CD4-positive, alpha-beta T cell (primary cell): ENCODE measurements around the gene RNF207. TPM values are rescaled to one million over a fixed set of nuclear protein-coding genes. Genes with fewer than 3 reads are reported as not detected.
A peak's percentile ranks its signal among the peaks of the same experiment; 100 is the strongest.

Experiments
- ATAC-seq: fragments of 200-7000 bp; cut with Tn5 transposase; one replicate; pipeline ENCODE4 v1.10.0; 2022; ENCODE audit warnings: mild to moderate bottlenecking; ENCODE audit not compliant: poor library complexity
- CTCF ChIA-PET: fragments of 350-600 bp; sonication (Branson Sonifier 250); formaldehyde crosslinking; loops from one replicate; lab custom pipeline; 2021; ENCODE audit warnings: antibody characterized with exemption, inconsistent platforms; lab: Charles Lee
- POLR2A ChIA-PET: fragments of 350-600 bp; sonication (Branson Sonifier 250); formaldehyde crosslinking; loops from one replicate; lab custom pipeline; 2021; ENCODE audit warnings: antibody characterized with exemption, inconsistent platforms; lab: Charles Lee
- DNase-seq, 14 experiments: peaks; one replicate each; pipeline ENCODE4 v3.0.0-alpha.2; 2013 to 2020; ENCODE audit warnings: mixed read lengths in 2 of 14
- H3K27ac ChIP-seq, 2 donors: one replicate each; pipeline versions ENCODE4 v1.5.1 to v1.7.0; 2013; ENCODE audit warnings: low read length in 2 of 2, low read depth in 1 of 2, mild to moderate bottlenecking in 1 of 2
- H3K27me3 ChIP-seq, 2 experiments: 1 replicate in 1 of 2; 2 replicates in 1 of 2; pipeline versions ENCODE4 v1.6.1 to v1.7.0; 2013; ENCODE audit warnings: low read length in 2 of 2, control low read depth in 1 of 2, mild to moderate bottlenecking in 1 of 2, moderate library complexity in 1 of 2; ENCODE audit not compliant: insufficient read depth in 2 of 2, control insufficient read depth in 1 of 2
- H3K36me3 ChIP-seq: one replicate; pipeline ENCODE4 v1.6.1; 2013; ENCODE audit warnings: low read length, control low read depth; ENCODE audit not compliant: insufficient read depth
- H3K4me1 ChIP-seq: one replicate; pipeline ENCODE4 v1.6.1; 2013; ENCODE audit warnings: low read length, control low read depth; ENCODE audit not compliant: insufficient read depth
- H3K4me3 ChIP-seq: one replicate; pipeline ENCODE4 v1.5.1; 2013; ENCODE audit warnings: mild to moderate bottlenecking, low read length, moderate library complexity
- H3K9me3 ChIP-seq, 2 experiments: 1 replicate in 1 of 2; 2 replicates in 1 of 2; pipeline versions ENCODE4 v1.6.1 to v1.7.0; 2013; ENCODE audit warnings: low read length in 2 of 2, mild to moderate bottlenecking in 2 of 2, control low read depth in 1 of 2, moderate library complexity in 1 of 2; ENCODE audit not compliant: control insufficient read depth in 1 of 2, insufficient read depth in 1 of 2
- H3K27ac Mint-ChIP-seq: one replicate; pipeline ENCODE4 v1.8.0; 2020; ENCODE audit warnings: mixed read lengths
- H3K27me3 Mint-ChIP-seq: one replicate; pipeline ENCODE4 v1.8.0; 2021; ENCODE audit warnings: mixed read lengths
- H3K36me3 Mint-ChIP-seq: one replicate; pipeline ENCODE4 v1.8.0; 2021; ENCODE audit warnings: low read depth, mixed read lengths
- H3K4me1 Mint-ChIP-seq: one replicate; pipeline ENCODE4 v1.8.0; 2021; ENCODE audit warnings: low read depth, mixed read lengths
- H3K4me3 Mint-ChIP-seq: one replicate; pipeline ENCODE4 v1.8.0; 2020; ENCODE audit warnings: mild to moderate bottlenecking, mixed read lengths
- H3K9me3 Mint-ChIP-seq: one replicate; pipeline ENCODE4 v1.8.0; 2020; ENCODE audit warnings: mixed read lengths
- CTCF ChIP-seq: fragments of 200-600 bp; IDR thresholded peaks from one replicate; pipeline ENCODE4 v1.8.0; 2022; ENCODE audit warnings: antibody characterized with exemption, mild to moderate bottlenecking
- intact Hi-C, 2 experiments: fragments of 100-400 bp; cut with DNase I in 1 of 2; cut with micrococcal nuclease in 1 of 2; formaldehyde crosslinking; loops; one replicate each; pipeline versions ENCODE4 v1.15.1 to v1.9.0; 2023 to 2025; cut with DNase I, micrococcal nuclease
- total RNA-seq, 174 experiments: library from RNA in 2 of 174; stranded (reverse) in 2 of 174; gene quantifications; one replicate each; pipeline ENCODE4 v1.2.3 and lab custom pipeline; 2021 to 2026

The RNF207 gene
- total RNA-seq, 2 experiments from 2014 or later, result 5.4 to 6.8 TPM

- Mint-ChIP-seq H3K27me3 (peaks cover 71% of the 10 kb centered on the region), H3K9me3 (no peaks in the 10 kb centered on the region), H3K27ac (no peak overlapping the region), H3K36me3 (no peaks in the 10 kb centered on the region), H3K4me1 (peaks cover 22% of the 10 kb centered on the region), H3K4me3 (no peak overlapping the region)
- ChIA-PET CTCF (interaction anchor here (0.6 to 1.1 kb wide), 5 partner anchors 9 to 205 kb away, joined by 3 to 13 read pairs (median 4); partner anchors contain the start of genes GPR153 and ICMT), POLR2A (interaction anchor here (0.6 kb wide), 1 partner anchor 219 kb away, joined by 3 read pairs; no protein-coding TSS in a partner anchor)
- H3K27me3 ChIP-seq, result peaks cover 74 to 86% of the 10 kb centered on the region in 2 experiments
- ATAC-seq (no peak), DNase-seq (no peak)
- intact Hi-C loops, result loop anchor here (1.0 to 5.0 kb wide), 5 partner anchors 136 to 732 kb away; no protein-coding TSS in a partner anchor
- no peak for TF ChIP-seq CTCF
- peaks cover 0 to 38% of the 10 kb centered on the region in 2 experiments for H3K9me3 ChIP-seq
- no peak overlapping the region for H3K27ac ChIP-seq
- peaks cover 35% of the 10 kb centered on the region for H3K4me1 ChIP-seq
- no peak overlapping the region for H3K4me3 ChIP-seq
- H3K36me3 ChIP-seq, result no peaks in the 10 kb centered on the region
Observed at GRCh38 chr1:6244401-6245049, 38.6 kb downstream of the RNF207 start.

- CTCF ChIA-PET, result interaction anchor here (0.6 to 1.7 kb wide), 8 partner anchors 10 to 204 kb away, joined by 3 to 13 read pairs (median 5); partner anchors contain the start of genes GPR153 and ICMT
- TF ChIP-seq CTCF, result peak; percentile 58
- Mint-ChIP-seq H3K4me3 (no peak overlapping the region), H3K4me1 (peaks cover 22% of the 10 kb centered on the region), H3K36me3 (no peaks in the 10 kb centered on the region), H3K27me3 (peaks cover 70% of the 10 kb centered on the region), H3K9me3 (no peaks in the 10 kb centered on the region), H3K27ac (no peak overlapping the region)
- Histone ChIP-seq H3K4me1 (peaks cover 35% of the 10 kb centered on the region), H3K27me3 (peaks cover 74 to 85% of the 10 kb centered on the region in 2 experiments), H3K4me3 (no peak overlapping the region), H3K36me3 (no peaks in the 10 kb centered on the region), H3K9me3 (peaks cover 0 to 42% of the 10 kb centered on the region in 2 experiments), H3K27ac (no peak overlapping the region)
- ATAC-seq (peak; percentile 80), DNase-seq (peak; percentile 61 to 92 (median 76))
- intact Hi-C loops, result loop anchor here (2.0 to 5.0 kb wide), 4 partner anchors 136 to 733 kb away; no protein-coding TSS in a partner anchor
- POLR2A ChIA-PET, result interaction anchor here (0.6 to 1.7 kb wide), 2 partner anchors 103 to 219 kb away, joined by 3 to 5 read pairs; no protein-coding TSS in a partner anchor
Observed at GRCh38 chr1:6245086-6245868, 39.4 kb downstream of the RNF207 start.

GRCh38 chr1:6245869-6246496 is 40.1 kb downstream of the RNF207 start:
- ATAC-seq (no peak), DNase-seq (peak in 6 of 14 experiments; percentile 25 to 62 (median 36))
- Mint-ChIP-seq H3K27ac (no peak overlapping the region), H3K9me3 (no peaks in the 10 kb centered on the region), H3K27me3 (peaks cover 73% of the 10 kb centered on the region), H3K4me1 (peaks cover 22% of the 10 kb centered on the region), H3K36me3 (no peaks in the 10 kb centered on the region), H3K4me3 (peak overlapping the region; percentile 81)
- POLR2A ChIA-PET, result interaction anchor here (1.7 kb wide), 1 partner anchor 102 kb away, joined by 5 read pairs; no protein-coding TSS in a partner anchor
- H3K4me3 ChIP-seq, result no peak overlapping the region
- H3K9me3 ChIP-seq, result peaks cover 0 to 37% of the 10 kb centered on the region in 2 experiments
- intact Hi-C loops, result loop anchor here (1.0 to 5.0 kb wide), 9 partner anchors 97 to 734 kb away; no protein-coding TSS in a partner anchor
- TF ChIP-seq CTCF, result no peak
- peaks cover 71 to 84% of the 10 kb centered on the region in 2 experiments for H3K27me3 ChIP-seq
- H3K36me3 ChIP-seq, result no peaks in the 10 kb centered on the region
- CTCF ChIA-PET, result interaction anchor here (0.5 to 1.7 kb wide), 10 partner anchors 10 to 247 kb away, joined by 3 to 8 read pairs (median 6); partner anchors contain the start of genes ICMT and RPL22
- H3K4me1 ChIP-seq, result peaks cover 35% of the 10 kb centered on the region
- H3K27ac ChIP-seq, result no peak overlapping the region
